Left lobe of liver (tissue), 2 donors: ENCODE measurements around the gene EFCAB8. TPM values are rescaled to one million over a fixed set of nuclear protein-coding genes. Genes with fewer than 3 reads are reported as not detected.
"Not testable (repeated sequence)": the region's sequence is repeated elsewhere in the genome, so short reads cannot be mapped to it uniquely, and the experiment has no call there.

Experiments used
- ATAC-seq: fragments of 200-7000 bp; cut with Tn5 transposase; one replicate; pipeline ENCODE4 v1.9.1; 2020; ENCODE audit warnings: mild to moderate bottlenecking, moderate library complexity
- DNase-seq: peaks from one replicate; pipeline ENCODE4 v3.0.0-alpha.2; 2020; ENCODE audit warnings: low spot score
- total RNA-seq: library from RNA; stranded (reverse); gene quantifications from one replicate; pipeline ENCODE4 v1.2.1, GENCODE V29; 2021
- donor health status: DM: no; HTN: no; CAD: no; lungs with moderate emphysema.
- donor health status: DM: no; HTN: yes; CAD: no.

The EFCAB8 gene
- total RNA-seq, 1 donor from 2014 or later: 0.15 TPM

DNA sequence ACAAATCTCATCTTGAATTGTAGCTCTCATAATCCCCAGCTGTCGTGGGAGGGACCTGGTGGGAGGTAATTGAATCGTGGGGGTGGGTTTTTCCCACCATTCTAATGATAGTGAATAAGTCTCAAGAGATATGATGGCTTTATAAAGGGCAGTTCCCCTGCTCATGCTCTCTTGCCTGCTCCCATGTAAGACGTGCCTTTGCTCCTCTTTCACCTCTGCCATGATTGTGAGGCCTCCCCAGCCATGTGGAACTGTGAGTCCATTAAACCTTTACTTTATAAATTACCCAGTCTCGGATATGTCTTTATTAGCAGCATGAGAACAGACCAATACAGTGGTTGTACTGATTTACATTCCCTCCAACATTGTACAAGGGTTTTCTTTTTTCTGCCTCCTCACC is 75.9 kb downstream of the EFCAB8 start:
- ATAC-seq (no peak), DNase-seq (no peak)

DNA sequence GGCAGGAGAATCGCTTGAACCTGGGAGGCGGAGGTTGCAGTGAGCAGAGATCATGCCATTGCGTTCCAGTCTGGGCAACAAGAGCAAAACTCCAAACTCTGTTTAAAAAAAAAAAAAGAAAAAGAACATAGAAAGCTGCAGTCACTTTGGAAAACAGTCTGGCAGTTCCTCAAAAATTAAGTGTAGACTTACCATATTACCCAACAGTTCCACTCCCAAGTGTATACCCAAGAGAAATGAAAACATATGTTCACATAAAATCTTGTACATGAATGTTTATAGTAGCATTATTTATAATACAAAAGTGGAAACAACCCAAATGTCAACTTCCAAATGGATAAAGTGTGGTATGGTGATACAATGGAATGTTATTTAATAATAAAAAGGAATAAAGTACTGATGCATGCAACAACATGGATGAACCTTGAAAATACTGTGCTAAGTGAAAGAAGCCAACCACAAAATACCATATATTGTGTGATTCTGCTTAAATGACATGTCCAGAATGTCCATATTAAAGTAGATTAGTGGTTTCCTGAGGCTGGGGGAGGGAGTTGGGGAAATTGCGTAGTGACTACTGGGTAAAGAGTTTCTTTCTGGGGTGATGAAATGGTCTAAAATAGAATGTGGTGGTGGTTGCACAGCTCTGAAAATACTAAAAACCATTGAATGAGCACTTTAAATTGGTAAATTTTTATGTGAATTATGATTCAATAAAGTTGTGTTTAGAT is 82.6 kb downstream of the EFCAB8 start:
- ATAC-seq (no peak), DNase-seq (no peak)

DNA sequence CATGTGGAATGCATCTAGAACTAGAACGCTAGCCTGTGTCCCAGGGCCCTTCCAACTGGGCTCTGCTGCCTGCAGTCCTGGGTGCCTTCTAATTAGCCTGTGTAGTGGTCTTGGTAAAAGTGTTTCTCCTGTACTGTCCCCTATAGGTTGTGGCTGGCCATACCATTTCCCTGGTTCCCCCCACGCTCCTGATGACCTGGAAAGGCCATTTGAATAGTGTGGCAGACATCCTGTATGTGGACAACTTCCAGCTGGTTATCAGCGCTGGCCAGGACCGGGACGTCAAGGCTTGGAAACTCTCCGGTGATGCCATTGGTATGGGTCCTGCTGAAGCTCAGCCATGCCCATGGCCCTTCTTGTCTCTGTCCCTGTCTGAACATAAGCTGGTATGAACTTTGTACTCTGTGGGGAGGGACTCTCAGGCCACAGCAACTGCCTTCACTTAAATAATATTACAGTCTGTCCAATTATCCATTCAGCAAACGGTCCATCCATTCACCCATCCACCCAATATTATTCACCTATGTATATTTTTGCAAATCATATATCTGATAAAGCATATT is 84.8 kb downstream of the EFCAB8 start:
- no peak for DNase-seq
- no peak for ATAC-seq

DNA sequence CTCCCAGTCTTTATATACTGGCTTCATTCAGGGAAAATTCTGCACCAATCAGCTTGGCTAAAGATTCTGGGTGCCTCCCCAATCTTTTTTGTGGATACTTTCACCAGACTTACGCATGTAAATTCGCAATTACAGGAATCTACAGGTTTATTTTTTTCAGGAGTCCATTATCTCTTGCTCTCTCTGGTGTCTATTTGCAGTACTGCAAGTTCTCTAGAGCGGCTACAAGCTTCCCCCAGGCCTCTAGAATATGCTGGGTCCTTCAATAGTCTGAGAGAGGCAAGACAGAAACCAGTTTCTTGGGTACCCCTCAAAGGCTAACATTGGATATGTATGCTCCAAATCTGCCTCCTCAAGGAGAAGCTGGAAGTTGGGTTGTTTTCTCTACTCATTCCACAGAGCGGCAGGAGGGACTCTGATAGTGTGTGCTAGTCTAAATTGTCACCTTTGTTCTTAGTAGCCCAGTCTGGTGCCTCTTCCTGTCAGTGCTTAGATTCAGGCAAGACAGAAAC is 87.0 kb downstream of the EFCAB8 start:
- ATAC-seq: peak; percentile 37
- DNase-seq: no peak

DNA sequence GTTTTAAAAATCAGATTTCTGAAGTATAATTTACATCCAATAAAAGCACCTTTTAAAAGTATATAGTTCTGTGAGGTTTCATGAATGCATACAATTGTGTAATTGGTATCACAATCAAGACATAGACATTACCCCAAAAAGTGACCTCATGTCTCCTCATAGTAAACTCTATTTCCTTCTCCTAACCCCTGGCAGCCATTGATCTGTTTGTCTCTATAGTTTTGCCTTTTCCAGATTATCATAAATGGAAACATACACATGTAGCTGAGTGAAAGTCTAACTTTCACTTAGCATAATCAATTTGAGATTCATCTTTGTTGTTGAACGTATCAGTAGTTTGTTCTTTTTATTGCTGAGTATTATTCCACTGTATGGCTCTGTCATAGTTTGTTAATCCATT is 87.9 kb downstream of the EFCAB8 start:
- ATAC-seq: no peak
- DNase-seq: no peak

DNA sequence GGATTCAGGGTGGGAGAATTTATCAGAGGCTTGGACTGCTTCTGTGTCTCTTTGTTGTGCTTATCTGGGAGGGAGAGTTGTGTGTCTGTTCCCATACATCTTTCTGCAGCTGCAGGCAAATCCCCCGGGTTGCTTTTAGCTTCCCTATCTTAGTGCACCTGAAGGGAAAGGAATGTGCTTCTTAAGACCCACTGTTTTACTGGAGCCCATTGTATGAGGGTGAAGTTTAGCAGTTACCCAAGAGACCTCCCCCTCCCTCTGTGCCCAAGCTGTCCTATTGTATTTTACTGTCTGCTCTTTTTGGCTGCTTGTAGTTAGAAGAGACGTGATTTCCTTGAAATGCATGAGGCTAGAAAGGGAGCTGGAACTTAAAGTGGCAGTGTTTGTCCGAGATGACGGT is 91.8 kb downstream of the EFCAB8 start:
- not testable (repeated sequence) for ATAC-seq, DNase-seq

DNA sequence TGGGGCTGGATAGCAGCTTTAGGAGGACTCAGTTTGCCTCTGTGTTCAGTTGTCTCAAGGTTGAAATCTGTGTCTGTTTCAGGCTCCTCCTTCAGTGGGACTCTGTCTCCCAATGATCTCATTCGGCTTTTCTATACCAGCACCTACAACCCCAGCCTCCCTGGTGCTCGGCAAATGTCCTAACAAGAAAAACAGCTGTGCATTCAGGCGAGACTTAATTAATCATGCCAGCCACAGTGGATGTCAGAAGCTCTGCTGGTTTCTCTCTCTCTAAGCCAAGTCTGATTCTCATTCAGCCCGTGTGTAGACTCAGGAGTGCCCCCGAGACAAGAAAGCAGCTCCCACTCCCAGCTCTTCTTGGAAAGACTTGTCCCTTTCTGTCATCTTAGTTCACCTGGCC is 98.7 kb downstream of the EFCAB8 start:
- ATAC-seq (no peak), DNase-seq (no peak)

DNA sequence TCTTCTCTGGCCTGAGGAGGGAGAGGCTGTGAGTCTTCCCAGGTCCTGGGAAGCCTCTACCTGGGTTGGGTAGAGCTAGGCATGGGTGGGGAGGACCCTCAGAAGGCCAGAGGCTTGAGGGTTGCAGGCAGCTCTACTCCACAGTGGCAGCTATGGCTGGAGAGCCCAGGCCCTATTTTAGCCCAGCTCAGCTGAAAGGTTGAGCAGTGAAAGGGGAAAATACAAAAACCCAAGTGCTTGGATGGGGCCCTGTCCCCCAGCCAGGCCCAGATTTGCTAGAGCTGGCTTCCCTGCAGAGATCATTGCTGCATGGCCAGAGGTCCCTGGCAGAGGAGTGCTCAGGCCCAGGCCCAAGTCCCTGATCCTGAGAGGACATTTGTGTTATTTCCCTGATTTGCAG is 99.9 kb downstream of the EFCAB8 start:
- DNase-seq: no peak
- no peak for ATAC-seq

DNA sequence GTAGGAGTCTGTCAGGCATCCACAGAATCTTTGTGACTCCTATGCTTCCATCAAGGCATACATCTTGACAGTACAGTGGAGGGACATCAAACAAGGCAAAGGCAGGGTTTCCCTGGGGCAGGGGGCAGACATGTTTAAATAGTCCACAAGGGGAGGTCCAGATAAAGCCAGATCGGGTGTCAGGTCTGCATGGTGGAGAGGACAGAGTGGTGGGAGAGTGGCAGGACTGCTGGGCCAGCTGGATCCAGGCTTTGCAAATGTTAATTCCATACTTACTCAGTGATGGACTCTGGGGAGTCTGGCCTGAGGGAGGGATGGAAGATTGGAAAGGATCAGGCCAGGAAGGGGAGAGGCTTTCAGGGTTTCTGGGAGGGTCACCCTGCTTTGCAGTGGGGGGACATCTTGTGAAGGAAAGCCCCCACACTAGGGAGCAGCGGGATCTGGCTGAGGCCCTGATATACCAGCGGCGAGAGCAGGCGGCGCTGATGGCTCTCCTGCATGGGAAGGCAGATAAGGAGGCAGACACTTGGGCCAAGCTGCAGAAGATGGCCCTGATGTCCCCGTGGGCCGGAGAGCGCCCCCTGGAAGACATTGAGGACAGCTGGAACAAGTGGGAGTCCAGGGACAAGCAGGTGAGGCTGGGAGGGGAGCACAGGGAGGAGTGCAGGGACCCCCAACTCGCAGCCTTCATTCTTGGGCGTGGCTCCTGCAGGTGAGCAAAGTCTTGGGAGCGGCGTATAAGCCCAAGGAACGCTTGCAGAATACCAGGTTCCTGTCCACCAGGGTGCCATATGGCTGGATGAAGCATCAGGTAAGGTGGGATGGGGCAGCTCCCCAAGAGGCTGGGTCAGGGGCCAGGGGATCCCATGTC is 100.9 kb downstream of the EFCAB8 start:
- ATAC-seq (no peak), DNase-seq (no peak)

DNA sequence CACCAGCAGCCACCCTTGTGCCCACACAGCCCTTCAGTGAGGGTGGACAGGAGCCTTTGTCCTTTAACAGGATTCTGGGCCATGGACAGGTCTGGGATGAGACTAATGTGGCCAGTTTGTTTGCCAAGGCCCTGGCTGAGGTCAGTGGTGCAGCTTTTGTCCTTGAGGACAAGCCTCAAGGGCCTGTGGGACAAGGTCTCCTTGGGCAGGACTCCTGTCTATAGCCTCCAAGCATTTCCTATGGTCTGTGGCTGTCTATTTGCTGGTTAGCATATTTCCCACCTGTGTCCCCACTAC is 101.4 kb downstream of the EFCAB8 start:
- ATAC-seq (no peak), DNase-seq (no peak)

DNA sequence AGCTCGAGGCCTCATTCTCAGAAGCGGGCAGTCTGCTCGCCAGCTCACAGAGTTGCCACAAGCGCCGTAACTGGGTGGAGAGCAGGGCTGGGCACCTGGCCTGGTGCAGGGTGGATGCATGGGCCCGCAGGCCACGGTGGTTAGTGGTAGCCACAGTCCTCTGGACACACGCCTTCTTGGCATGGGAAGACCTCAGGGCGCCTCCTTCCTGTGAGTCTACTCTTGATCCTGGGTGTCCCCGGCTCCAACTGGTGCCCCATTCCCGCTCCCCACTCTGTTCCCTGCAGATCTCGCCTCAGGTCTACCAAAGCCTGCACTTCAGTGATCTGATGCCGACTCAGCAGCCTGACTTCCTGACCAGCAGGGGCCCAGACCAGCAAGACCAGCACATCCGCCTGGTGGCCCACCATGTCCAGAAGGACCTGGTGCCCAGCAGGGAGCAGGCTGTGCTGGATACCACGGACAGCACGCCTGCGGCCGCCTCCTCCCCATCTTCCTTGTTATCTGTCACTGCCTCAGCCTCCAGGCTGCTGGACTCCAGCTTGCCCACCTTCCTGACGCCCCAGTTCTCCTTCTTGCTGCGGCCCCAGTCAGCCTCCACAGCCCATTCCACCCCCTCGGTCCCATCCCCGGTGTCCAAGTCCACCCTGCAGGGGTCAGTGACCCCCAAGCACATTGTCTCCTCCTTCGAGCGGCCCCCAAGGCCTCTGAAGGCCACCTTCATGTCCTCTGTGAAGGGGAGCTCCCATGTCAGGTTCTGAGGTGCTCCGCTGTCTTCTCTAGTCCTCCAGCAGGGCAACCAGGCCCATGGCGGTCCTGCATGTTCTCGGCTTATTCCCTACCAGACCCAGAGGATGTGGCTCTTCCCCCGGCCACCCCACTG is 102.4 kb downstream of the EFCAB8 start:
- DNase-seq (no peak), ATAC-seq (no peak)

DNA sequence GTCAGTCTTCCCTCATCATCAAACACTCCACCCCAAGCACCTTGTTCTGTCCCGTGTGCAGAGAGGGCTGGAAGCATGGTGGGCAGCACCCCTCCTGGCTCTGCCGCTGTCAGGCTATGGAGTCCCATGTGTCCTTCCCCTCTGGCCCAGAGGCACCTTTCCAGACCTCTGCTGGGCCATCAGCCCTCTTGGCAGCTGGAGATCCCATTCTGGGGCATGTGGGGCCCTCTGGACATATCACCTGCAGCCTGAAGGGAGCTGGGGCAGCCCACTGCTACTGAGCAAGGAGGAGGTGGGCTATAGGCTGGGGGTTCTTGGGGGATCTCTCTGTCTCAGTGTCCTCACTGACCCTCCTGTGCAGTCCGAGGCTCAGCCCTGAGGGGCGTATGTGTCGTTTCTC is 103.3 kb downstream of the EFCAB8 start:
- DNase-seq (no peak), ATAC-seq (no peak)

DNA sequence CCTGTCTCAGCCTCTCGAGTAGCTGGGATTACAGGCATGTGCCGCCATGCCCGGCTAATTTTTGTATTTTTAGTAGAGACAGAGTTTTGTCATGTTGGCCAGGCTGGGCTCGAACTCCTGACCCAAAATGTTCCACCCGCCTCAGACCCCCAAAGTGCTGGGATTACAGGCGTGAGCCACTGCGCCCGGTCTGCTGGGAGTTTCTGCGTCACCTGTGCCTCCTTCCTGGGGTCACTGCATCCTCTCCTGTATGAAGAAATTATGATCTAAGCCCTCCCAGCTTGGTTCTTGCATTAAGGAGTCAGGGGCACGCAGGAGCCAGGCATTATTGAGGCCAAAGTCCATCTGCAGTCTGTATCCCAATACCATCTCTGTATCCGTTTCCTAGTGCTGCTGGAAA is 103.9 kb downstream of the EFCAB8 start:
- not testable (repeated sequence) for ATAC-seq
- peak; percentile 19 for DNase-seq

DNA sequence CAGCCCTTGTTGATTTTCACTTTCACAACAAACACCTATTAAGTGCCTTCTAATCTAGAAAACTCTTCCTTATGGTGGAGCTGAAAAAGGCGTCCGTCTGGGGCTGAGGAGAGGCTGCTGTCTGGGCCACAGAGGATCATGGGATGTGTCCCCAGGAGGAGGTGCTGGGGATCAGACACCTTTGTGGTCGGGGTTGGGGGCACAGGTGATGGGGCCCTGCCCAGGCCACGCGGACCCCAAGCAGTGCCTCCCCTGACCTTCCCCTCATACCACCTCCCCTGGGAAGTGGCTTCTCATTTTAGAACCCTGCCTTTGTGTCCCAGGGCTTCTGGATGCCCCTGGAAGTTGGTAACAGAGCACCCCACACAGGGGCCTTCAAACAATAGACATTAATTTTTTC is 104.5 kb downstream of the EFCAB8 start:
- ATAC-seq (no peak), DNase-seq (peak; percentile 18)

DNA sequence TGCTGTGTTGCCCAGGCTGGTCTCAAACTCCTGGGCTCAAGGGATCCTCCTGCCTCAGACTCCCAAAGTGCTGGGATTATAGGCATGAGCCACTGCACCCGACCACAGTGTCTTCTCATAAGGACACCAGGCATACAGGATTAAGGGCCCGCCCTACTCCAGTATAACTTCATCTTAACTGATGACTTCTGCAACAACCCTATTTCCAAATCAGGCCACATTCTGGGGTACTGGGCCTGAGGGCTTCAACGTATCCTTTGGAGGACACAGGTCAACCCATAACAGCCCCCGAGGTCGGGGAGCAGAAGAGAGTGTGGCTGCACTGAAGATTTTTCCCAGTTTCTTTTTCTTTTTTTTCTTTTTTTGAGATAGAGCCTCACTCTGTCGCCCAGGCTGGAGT is 105.9 kb downstream of the EFCAB8 start:
- ATAC-seq (no peak), DNase-seq (peak; percentile 18)

DNA sequence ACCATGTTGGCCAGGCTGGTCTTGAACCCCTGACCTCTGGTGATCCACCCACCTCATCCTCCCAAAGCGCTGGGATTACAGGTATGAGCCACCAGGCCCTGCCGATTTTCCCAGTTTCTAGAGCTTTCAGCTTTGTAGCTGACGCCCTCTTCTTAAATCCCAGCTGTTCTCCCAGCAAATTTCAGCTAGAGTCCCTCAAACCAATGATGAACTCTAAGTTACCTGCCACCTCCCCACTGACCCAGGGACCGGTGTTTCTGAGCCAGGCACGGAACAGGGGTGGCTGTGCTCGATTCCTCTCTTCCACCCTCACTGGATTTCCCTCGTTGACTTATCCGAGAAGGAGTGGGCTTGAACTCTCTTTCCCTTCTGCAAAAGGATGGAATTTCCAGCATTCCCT is 106.4 kb downstream of the EFCAB8 start:
- ATAC-seq (no peak), DNase-seq (peak; percentile 12)

DNA sequence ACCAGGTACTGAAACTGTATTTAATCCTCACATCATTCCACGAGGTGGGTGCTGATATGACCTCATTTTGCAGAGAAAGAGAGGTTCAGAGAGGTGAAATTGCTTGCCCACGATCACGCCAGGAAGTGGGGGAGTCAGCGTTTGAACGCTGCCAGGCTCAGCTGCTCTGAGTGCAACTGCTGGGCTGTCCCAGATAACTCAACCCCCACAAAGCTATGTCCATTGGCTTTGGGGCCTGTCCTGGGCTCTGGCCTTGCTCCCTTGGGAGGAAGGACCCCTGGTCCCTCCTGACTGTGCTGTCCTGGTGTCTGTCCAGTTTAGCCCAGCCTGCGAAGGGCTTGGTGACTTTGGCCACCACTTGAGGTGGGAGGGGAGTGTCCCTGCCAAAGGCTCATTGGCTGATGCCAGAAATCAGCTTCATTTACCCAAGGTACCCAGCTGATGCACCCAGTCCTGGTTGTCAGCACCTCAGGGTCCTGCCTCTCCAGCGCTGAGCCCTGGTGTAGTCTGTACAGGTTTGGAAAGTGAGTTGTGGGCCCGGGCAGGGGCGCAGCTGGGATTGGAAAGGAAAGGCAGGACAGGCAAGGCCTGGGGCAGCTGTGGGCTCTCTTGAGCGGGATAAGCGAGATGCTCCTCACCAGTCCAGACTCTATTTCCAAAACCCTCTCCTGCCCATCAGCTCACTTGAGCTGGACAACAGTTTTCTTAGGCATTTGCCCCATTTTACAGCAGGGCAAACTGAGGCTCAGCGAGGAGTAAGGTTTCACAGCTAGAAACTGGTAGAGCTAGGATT is 107.1 kb downstream of the EFCAB8 start:
- DNase-seq (peak; percentile 22), ATAC-seq (no peak)

DNA sequence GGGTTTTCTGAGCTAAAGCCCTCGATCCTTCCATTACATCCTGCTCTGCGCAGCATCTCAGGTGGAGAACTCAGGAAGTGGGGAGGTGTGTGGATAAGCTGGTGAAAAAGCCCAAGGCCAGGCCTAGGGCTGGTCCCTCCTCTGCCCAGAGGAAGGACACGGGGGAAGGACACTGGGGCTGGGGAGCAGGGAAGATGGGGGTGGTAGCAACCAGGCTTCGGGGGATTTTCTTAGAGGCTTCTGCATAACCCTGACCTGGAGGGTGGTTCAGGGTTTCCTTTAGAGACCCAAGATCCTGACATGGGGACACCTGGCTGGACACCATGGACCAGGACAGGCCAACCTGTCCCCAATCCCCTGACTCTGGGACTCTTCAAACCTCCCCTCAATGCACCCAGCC is 107.7 kb downstream of the EFCAB8 start:
- ATAC-seq: no peak
- DNase-seq: peak; percentile 11

DNA sequence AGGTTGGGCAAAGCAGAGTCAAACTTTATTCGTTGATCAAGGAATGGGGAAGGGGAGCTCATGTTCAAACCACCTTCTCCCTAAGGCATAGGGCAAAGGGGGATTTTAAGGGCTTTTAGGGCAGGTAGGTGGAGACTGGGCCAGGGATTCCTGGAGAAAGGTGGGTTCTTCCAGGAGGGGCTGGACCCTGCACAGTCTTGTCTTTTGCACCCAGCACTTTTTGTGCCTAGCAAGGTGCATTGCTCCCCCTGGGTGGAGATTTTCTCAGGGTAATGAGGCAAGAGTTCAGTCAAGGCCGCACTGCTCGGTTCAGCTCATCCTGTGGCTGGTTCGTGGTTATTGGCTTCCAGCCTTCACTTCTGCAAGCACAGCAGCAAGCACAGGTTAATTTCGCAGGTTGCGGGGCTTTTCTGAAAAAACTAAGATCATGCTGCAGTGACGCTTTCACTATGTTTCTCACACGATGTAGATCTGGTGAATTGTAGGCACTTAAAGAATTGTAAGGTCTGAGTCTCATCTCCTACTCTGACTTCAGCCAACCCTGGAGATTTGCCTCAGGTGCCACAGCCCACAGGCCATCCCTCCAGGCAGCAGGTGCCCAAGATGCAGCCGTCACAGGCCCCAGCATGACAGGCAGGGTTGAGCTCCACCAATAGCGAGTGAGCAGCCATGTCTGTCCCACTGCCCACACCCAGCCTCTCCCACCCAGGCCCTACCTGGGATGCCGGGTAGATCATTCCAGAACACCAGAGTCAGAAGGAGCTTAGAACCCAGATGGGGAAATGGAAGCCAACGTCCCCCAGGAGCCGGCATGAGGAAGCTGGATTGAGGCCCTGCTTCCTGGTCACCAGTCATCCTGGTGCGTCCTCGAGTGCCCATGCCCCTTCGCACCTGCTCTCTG is 108.4 kb downstream of the EFCAB8 start:
- DNase-seq: peak; percentile 34
- ATAC-seq: no peak
